Nephron (organoid): ENCODE measurements around the gene TAF11L3.
A peak's percentile ranks its signal among the peaks of the same experiment; 100 is the strongest.
"Not testable (repeated sequence)": the region's sequence is repeated elsewhere in the genome, so short reads cannot be mapped to it uniquely, and the experiment has no call there.

Experiments
- H3K27ac Mint-ChIP-seq, 3 experiments: 2 replicates each; pipeline ENCODE4 v1.8.0; 2020; ENCODE audit warnings: mixed read lengths in 3 of 3, mild to moderate bottlenecking in 2 of 3, moderate library complexity in 1 of 3
- H3K27me3 Mint-ChIP-seq: 2 replicates; pipeline ENCODE4 v1.8.0; 2021; ENCODE audit warnings: low read depth, mild to moderate bottlenecking, moderate library complexity, mixed read lengths
- H3K36me3 Mint-ChIP-seq: 2 replicates; pipeline ENCODE4 v1.8.0; 2020; ENCODE audit warnings: low read depth, mixed read lengths
- H3K4me1 Mint-ChIP-seq: 2 replicates; pipeline ENCODE4 v1.8.0; 2020; ENCODE audit warnings: mixed read lengths
- H3K4me3 Mint-ChIP-seq, 3 experiments: 2 replicates each; pipeline ENCODE4 v1.8.0; 2020; ENCODE audit warnings: mild to moderate bottlenecking in 3 of 3, mixed read lengths in 3 of 3, moderate library complexity in 2 of 3
- H3K9me3 Mint-ChIP-seq: 2 replicates; pipeline ENCODE4 v1.8.0; 2020; ENCODE audit warnings: mixed read lengths
- TF ChIP-seq, protein P1 (sequence below), 3 experiments: fragments of 200-600 bp; sonication (generic); IDR thresholded peaks; one replicate each; pipeline ENCODE4 v1.5.0; 2021; ENCODE audit warnings: antibody characterized with exemption in 3 of 3; ENCODE audit not compliant: unreplicated experiment in 3 of 3

The TAF11L3 gene

DNA sequence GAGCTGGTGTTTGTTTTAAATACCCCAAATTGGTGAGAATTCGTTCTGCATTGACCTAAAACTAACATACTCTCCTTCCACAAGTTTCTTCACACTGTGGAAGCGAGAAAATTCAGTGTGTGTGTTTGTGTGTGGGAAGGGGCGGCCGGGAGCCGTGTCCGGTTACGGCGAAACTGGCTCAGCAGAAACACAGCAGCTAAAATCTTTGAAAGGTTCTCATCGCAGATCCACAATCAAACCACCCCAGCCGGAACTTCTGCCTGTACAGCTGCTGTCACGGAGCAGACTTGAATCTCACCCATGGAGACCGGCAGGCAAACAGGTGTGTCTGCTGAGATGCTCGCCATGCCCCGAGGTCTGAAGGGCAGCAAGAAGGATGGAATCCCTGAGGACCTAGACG lies at the start of gene TAF11L3:
TSS of gene TAF11L3 (plus strand) at position 301 of the 400 bp plus-strand sequence.
- H3K9me3 Mint-ChIP-seq, H3K27me3 Mint-ChIP-seq, H3K4me1 Mint-ChIP-seq, H3K36me3 Mint-ChIP-seq, H3K27ac Mint-ChIP-seq, H3K4me3 Mint-ChIP-seq: not testable (repeated sequence)

DNA sequence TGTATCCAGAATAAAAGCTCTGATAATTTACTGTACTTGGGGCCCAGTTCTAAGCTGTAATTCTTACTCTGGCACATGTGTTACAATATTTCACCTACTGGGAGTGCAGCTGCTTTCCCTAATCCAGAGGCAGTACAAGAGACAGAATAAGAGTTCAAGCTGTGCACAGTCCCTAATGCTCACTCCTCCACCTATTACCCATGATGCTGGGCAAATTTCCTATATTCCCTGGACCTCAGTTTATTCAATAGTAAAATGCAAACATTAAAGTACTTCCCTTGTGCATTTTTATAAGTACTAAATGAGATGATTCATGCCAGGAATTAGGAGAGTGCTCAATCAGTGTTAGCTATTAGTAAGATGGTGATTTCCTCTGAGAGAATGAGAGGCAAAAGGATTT lies 48.1 kb upstream of the TAF11L3 start:
- peak overlapping the region in 1 of 3 experiments; percentile 33 for H3K27ac Mint-ChIP-seq
- peaks cover 13% of the 10 kb centered on the region for H3K4me1 Mint-ChIP-seq
- H3K36me3 Mint-ChIP-seq, result no peaks in the 10 kb centered on the region
- TF ChIP-seq, protein P1, sequence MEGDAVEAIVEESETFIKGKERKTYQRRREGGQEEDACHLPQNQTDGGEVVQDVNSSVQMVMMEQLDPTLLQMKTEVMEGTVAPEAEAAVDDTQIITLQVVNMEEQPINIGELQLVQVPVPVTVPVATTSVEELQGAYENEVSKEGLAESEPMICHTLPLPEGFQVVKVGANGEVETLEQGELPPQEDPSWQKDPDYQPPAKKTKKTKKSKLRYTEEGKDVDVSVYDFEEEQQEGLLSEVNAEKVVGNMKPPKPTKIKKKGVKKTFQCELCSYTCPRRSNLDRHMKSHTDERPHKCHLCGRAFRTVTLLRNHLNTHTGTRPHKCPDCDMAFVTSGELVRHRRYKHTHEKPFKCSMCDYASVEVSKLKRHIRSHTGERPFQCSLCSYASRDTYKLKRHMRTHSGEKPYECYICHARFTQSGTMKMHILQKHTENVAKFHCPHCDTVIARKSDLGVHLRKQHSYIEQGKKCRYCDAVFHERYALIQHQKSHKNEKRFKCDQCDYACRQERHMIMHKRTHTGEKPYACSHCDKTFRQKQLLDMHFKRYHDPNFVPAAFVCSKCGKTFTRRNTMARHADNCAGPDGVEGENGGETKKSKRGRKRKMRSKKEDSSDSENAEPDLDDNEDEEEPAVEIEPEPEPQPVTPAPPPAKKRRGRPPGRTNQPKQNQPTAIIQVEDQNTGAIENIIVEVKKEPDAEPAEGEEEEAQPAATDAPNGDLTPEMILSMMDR (IDR thresholded peaks at IDR 0.05; ENCODE audit: unreplicated experiment in 3 of 3), result no peak
- H3K27me3 Mint-ChIP-seq, result no peaks in the 10 kb centered on the region
- no peak overlapping the region for H3K4me3 Mint-ChIP-seq
- peaks cover 6% of the 10 kb centered on the region for H3K9me3 Mint-ChIP-seq

DNA sequence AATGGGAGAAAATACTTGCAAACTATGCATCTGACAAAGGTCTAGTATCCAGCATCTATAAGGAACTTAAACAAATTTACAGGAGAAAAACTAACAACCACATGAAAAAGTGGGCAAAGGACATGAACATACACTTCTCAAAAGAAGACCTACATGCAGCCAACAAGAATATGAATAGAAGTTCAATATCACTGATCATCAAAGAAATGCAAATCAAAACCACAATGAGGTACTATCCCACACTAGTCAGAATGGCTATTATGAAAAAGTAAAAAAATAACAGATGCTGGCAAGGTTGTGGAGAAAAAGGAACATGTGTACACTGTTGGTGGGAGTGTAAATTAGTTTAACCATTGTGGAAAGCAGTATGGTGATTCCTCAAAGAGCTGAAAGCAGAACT lies 43.1 kb upstream of the TAF11L3 start:
- H3K36me3 Mint-ChIP-seq, H3K4me1 Mint-ChIP-seq, H3K9me3 Mint-ChIP-seq, H3K27ac Mint-ChIP-seq, H3K4me3 Mint-ChIP-seq, H3K27me3 Mint-ChIP-seq: not testable (repeated sequence)

- no peak overlapping the region for H3K4me3 Mint-ChIP-seq
- no peaks in the 10 kb centered on the region for H3K36me3 Mint-ChIP-seq
- peaks cover 3% of the 10 kb centered on the region for H3K9me3 Mint-ChIP-seq
- TF ChIP-seq, protein P1 (IDR thresholded peaks at IDR 0.05; ENCODE audit: unreplicated experiment in 3 of 3), result no peak
- H3K27me3 Mint-ChIP-seq, result no peaks in the 10 kb centered on the region
- H3K27ac Mint-ChIP-seq, result no peak overlapping the region
- no peaks in the 10 kb centered on the region for H3K4me1 Mint-ChIP-seq
These were observed 41.1 kb upstream of the TAF11L3 start for GRCh38 chr5:17477043-17477442.

DNA sequence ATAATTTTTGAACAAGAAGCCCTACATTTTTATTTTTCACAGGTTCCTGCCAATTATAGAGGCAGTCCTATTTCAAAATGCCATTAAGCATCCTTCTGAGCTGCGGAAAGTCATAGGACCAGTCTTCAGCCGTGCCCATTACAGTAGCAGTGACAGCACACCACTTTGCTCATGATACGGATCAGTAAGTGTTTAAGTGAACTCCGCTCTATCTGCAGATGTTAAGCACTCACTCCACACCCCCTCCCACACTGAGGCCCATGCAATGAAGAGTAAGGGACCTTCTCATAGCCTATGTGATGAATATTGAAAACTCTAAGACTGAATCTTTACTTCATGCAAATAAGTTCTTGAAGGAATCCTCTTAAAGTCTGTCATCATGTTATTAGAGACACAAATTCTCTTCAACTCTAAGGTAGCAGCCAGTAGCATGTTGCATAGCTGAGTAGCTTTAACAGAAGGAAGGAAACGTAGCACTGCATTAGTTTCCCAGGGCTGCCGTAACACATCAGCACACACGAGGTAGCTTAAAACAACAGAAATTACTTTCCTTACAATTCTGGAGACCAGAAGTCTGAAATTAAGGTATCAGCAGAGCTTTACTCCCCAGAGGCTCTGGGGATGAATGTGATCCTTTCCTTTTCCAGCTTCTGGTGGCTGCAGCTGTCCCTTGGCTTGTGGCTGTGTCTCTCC lies 40.4 kb upstream of the TAF11L3 start:
- H3K4me1 Mint-ChIP-seq, result no peaks in the 10 kb centered on the region
- TF ChIP-seq, protein P1 (IDR thresholded peaks at IDR 0.05; ENCODE audit: unreplicated experiment in 3 of 3), result no peak

GRCh38 chr5:17481378-17481777 lies 36.8 kb upstream of the TAF11L3 start:
- Mint-ChIP-seq H3K27ac (no peak overlapping the region), H3K4me1 (no peaks in the 10 kb centered on the region), H3K36me3 (no peaks in the 10 kb centered on the region), H3K27me3 (peaks cover 11% of the 10 kb centered on the region), H3K4me3 (no peak overlapping the region), H3K9me3 (no peaks in the 10 kb centered on the region)
- TF ChIP-seq, protein P1 (IDR thresholded peaks at IDR 0.05; ENCODE audit: unreplicated experiment in 3 of 3), result no peak

More for the DNA sequence above, 40.4 kb upstream of the TAF11L3 start:
- Mint-ChIP-seq H3K36me3 (no peaks in the 10 kb centered on the region), H3K4me3 (no peak overlapping the region), H3K27me3 (no peaks in the 10 kb centered on the region), H3K9me3 (peaks cover 3% of the 10 kb centered on the region), H3K27ac (no peak overlapping the region)

- no peak overlapping the region for H3K4me3 Mint-ChIP-seq
- H3K27me3 Mint-ChIP-seq, result peaks cover 14% of the 10 kb centered on the region
- H3K36me3 Mint-ChIP-seq, result no peaks in the 10 kb centered on the region
- no peaks in the 10 kb centered on the region for H3K9me3 Mint-ChIP-seq
- H3K4me1 Mint-ChIP-seq, result no peaks in the 10 kb centered on the region
- no peak overlapping the region for H3K27ac Mint-ChIP-seq
- TF ChIP-seq, protein P1 (IDR thresholded peaks at IDR 0.05; ENCODE audit: unreplicated experiment in 3 of 3), result no peak
These were observed 35.4 kb upstream of the TAF11L3 start for GRCh38 chr5:17482790-17483189.

- peaks cover 17% of the 10 kb centered on the region for H3K27me3 Mint-ChIP-seq
- H3K27ac Mint-ChIP-seq, H3K4me1 Mint-ChIP-seq, H3K9me3 Mint-ChIP-seq, H3K36me3 Mint-ChIP-seq, H3K4me3 Mint-ChIP-seq: not testable (repeated sequence)
These were observed 31.5 kb upstream of the TAF11L3 start for GRCh38 chr5:17486464-17487173.
